Right renal pelvis (tissue), 4 donors: ENCODE results near the gene OPRM1. TPM values are rescaled to one million over a fixed set of nuclear protein-coding genes. Genes with fewer than 3 reads are reported as not detected.
"Not testable (repeated sequence)": the region's sequence is repeated elsewhere in the genome, so short reads cannot be mapped to it uniquely, and the experiment has no call there.

Experiments used
- DNase-seq, 4 donors: peaks; one replicate each; pipeline ENCODE4 v3.0.0-alpha.2; 2013; ENCODE audit warnings: low read depth in 4 of 4, low spot score in 3 of 4, missing footprints in 1 of 4
- polyA plus RNA-seq, 4 donors: library from polyadenylated mRNA; unstranded; fragments of 120-200 nt; gene quantifications; one replicate each; pipeline ENCODE4 v1.2.1, GENCODE V29; 2013; ENCODE audit not compliant: insufficient read length in 4 of 4

The OPRM1 gene
- polyA plus RNA-seq, result under 1 TPM in 1 of 4 donors, not detected in 3; 0.04 TPM

DNA sequence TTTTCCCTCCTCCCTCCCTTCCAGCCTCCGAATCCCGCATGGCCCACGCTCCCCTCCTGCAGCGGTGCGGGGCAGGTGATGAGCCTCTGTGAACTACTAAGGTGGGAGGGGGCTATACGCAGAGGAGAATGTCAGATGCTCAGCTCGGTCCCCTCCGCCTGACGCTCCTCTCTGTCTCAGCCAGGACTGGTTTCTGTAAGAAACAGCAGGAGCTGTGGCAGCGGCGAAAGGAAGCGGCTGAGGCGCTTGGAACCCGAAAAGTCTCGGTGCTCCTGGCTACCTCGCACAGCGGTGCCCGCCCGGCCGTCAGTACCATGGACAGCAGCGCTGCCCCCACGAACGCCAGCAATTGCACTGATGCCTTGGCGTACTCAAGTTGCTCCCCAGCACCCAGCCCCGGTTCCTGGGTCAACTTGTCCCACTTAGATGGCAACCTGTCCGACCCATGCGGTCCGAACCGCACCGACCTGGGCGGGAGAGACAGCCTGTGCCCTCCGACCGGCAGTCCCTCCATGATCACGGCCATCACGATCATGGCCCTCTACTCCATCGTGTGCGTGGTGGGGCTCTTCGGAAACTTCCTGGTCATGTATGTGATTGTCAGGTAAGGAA, at the start of gene OPRM1:
Gene OPRM1, plus strand, starts transcription at position 10 of the 612 bp plus-strand sequence. Its CDS starts 305 bp downstream, at position 315.
- peak; percentile 41 to 65 (median 53) for DNase-seq

DNA sequence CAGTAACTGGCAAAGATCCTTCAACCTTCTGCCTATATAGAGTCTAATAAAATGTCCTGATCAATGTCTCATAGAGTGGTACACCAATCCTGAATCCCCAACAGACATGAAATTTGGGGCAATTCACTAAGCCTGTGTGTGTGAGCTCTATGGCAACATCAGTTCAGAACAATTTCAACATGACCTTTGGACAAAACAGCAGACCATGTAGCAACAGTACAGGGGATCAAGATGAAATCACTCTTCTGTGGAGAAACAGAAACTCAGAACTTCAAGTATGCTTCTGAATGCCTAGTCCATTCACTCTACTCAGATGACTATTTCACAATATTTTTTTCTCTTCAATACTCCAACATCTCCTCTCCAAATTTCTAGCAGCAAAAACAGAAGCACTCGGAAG, 49.1 kb upstream of the OPRM1 start:
- DNase-seq, result no peak

DNA sequence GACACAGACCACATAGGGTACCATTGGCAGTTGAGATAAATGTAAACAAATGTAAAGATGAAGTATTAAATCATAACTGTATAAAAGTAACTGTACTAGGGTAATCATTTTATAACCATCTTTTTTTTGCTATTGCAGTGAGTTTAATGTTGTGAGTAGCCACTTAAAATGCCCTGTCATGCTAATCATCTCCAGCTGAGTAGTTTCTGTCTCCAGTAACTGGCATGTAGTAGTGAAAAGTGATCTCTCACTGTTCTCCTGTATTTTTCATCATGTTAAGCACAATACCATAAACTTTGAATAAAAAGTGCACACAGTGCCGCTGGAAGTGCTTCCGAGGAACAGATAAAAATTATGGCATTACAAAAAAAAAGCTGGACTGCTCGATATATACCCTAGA, 45.0 kb upstream of the OPRM1 start:
- DNase-seq, result no peak

DNA sequence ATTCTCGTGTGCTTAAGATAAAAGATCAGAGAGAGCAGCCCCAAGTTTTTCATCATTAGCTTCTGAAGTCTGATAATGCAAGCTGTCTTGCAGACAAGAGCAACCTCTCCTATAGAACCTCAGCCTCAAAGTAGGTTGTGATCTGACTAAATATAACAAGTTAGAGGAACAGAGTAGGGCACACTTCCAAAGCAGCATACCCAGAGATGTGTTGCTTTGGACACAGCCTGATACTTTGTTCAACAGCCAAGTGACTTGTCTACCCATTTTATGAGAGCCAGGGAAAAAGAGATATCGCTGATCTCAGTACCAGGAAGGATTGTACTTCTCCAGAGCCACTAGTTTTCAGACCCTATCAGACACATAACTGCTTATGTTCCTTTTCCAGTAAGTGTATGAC, 44.2 kb upstream of the OPRM1 start:
- DNase-seq, result no peak

DNA sequence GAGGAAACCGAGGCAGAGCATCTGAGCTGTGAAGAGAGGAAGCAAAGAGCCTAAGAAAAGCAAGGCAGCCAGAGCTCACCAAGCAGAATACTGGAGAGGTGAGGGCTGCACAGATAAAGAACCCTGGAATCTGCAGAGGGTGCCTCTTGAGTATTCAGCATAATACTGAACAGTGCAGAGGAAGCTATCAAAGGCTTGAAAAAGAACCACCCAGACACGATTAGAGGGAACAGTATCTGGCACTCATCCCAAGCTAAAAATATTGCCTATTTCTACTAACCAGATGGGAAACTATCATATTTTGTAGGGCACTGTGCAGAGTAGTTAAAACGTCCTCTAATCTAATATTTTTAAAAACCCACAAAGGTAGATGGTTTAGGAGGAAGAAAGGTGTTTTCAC, 41.8 kb upstream of the OPRM1 start:
- DNase-seq, result no peak

DNA sequence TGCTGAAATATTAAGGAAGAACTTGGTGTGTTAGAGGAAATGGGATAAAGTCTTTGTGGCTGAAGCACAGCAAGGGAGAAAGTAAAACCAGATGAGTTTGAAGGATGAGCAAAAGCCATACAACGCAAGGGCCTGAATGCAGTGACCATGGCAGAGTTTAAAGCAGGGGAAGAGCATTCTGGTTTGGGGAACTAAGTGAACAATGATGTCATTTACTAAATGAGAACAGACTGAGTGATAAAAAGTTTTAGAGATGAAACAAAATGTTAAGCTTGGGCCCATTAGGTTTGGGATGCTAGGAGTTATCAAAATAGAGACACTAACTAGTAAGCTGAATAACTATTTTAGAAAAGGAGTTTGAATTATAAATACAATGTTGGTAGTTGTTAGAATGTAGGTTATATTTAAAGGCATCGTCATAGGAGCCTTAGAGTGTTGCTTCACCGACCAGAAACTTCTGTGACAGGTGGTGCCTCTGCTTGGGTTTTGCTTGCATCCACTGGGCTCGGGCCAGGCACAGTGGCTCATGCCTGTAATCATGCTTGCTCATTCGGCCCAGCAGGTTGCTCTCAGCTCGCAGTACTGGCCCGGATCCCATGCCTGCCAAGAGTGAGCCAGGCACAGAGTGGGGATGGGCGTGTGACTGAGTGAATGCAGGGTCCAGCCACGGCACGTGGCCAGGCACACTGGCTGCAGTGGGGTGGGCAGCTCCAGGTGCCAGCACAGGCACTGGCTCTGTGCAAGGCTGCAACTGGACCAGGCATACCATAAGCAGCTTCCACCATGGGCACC, 37.4 kb upstream of the OPRM1 start:
- no peak for DNase-seq

DNA sequence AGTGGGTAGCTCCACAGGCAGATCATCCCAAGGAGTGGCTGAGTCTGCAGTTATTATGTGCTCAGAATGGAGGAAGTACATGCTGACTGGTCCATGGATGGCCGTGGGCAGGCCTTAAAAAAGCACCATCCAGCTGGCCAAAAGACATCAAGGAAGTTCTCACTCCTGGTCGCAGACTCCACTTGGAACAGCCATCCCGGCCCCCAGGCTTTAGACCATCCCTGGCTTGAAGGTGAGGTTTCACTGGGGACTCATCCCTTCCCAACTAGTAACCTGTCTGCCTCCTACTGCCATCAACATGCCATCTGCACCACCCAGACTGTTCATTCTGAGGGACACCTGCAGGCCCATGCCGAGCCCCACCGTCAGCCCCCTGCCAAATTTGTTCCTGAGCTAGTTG, 36.1 kb upstream of the OPRM1 start:
- no peak for DNase-seq

DNA sequence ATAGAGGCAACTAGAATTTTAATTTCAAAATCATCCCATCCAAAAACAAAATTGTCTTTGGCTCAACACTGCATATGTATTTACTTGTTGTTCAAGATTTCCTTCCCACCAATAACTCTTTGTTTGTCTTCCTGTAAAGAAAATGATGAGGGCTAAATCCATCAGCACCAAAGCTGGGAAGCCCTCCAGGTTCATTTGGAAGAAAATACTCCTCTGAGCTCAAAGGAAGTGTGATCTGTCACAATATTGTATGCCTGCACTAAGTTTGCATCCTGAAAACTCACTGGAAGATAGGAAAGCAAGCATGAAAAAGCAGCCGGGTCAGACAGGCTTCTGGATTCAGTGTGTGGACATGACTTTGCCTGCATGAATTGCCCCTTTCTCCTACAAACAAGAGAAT, 28.7 kb upstream of the OPRM1 start:
- no peak for DNase-seq

DNA sequence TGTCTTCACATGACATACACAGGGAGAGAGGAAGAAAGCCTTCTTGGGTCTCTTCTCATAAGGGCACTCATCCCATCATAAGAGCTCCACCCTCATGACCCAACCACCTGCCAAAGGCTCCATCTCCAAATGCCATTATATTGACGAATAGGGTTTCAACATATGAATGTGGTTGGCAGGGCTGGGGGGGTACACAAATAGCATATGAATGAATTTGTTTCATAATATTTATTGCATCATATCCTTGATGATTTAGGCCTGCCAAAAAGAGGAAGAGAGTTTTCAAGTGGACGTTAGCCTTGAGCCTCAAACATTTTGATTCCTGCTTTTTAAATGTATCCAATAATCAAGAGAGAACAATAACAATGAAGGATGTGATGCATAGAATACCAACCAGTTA, 26.2 kb upstream of the OPRM1 start:
- DNase-seq, result no peak

DNA sequence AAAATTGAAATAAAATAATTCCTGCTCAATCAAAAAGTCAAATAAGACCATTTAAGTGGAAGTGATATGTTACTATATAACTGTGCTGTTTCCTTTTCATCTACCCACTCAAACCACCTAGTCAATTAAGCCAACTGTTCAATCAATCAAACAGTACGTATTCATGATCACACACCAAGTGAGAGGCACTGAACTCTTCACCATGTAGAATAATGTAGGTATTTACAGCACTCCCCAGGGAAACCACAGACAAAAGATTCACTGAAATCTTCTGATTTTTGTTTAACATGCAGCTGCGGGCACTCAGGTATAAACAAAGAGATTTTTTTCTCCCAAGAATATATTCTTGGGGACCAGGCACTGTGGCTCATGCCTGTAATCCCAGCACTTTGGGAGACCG, 21.3 kb upstream of the OPRM1 start:
- DNase-seq, result no peak

DNA sequence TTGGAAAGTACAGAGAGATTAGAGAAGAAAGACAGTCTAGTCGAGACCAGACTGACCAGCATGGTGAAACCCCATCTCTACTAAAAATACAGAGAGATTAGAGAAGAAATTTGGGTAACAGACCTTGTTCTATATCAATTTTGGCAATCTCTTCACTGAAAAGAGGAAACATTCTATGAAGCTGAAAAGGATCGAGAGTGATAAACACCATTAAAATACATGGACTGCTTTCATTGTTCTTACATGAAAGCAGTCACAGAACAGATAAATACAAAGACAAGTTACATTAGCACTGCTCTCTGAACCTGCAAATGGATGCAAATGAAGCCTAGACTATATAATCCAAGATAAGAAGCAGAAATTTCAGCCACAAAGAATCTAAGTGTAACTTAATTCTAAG, 8.4 kb upstream of the OPRM1 start:
- DNase-seq, result no peak

DNA sequence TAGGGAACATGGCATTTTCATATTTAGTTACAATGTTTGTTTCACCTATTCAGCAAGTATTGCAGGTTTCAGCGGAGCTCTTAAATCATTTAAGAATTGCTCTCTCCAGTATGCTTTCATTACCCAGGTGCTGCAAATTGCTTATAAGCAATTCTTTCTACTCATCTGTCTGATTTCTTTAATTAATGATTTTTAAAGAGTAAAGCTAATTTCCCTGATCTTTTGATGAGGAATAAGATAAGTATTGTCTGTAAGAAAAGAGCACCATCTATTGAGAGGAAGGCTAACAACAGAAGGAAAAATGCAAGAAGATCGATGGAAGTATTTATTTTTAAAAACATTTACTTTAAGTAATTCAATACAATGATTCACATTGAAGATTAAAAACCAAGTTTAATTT, 2.0 kb downstream of the OPRM1 start:
- DNase-seq, result no peak

DNA sequence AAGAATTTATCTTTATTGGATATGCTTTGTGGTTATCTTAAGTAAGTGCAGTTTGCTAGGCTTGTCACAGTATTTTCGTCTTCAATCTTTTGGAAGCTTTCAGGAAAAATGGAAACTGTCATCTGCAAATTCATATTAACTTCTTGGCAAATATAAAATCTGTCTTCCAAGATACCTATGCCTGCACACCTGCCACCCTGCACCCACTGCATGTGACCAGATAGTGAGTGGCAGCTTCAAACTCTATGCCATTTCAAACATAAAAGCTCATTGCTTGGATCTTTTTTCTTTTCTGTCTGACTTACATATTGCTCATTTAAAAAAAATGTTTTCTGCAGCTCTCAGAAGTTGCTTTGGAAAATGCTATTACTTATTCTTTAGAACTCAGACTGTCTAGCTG, 14.1 kb downstream of the OPRM1 start:
- DNase-seq, result no peak

DNA sequence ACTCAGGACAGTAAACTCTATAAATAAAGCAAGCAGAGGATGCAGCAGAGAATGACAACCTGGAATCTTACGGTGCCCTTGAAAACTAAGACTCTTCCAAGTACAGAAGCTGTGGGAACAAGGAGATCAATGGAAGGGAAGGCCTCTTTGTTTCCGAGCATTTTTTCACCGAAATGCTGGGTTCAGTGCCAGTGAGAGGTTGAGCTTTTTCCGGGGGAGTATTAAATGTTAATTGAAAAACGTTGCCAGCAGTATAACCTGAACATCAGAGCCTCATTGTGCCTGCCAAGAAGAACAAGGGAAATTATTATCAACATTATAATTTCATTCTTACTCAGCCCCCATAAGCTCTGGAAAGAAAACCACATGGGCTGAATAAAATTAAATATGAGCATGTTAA, 17.5 kb downstream of the OPRM1 start:
- DNase-seq, result no peak

DNA sequence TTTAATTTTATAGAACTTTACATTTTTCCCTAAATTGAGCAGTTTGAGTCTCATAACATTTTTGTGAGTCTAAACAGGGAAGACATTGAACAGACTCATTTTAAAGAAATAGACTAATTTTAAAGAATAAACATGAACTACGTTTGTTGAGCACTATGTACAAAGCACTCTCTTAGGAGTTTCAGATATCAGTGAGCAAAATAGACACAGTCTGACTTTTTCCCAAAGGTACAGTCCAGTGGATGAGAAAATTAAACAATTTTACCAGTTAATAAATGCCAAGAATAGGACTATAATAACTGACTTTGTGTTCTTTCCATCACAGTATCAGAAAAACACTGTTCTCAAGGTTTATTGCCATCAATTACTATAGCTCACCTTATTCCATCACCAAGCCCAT, 18.1 kb downstream of the OPRM1 start:
- no peak for DNase-seq

DNA sequence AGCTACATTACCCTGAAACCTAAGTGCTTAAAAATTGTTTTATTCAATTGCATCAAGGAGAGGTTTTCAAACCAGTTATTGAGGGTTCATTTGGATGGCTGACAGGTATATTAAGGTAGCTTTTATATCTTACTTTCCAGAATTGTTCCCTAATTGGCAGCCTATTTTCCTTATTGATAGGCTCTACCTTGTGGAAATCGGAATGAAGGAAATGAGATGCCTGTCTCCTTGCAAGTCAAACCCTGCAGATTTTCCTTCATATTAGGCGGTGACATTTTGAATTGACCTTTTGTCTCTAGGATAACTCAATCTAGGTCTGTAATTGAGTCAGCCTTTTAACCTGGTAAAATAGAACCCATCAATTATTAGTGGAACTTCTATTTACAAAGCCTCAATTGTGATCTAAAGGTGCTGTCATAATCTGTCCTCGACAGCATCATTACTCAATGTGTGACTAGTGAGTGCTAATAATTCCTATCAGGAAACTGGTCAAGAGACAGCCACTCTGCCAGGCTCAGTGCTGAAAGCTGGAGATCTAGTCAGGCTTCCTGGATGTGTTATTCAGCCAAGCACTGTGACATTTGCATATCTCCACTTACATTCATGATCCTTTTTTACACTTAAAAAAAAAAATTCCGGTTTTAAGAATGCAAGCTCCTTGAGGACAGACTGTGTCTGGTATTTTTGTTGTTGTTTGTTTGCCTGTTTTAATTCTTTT, 20.1 kb downstream of the OPRM1 start:
- DNase-seq, result no peak

DNA sequence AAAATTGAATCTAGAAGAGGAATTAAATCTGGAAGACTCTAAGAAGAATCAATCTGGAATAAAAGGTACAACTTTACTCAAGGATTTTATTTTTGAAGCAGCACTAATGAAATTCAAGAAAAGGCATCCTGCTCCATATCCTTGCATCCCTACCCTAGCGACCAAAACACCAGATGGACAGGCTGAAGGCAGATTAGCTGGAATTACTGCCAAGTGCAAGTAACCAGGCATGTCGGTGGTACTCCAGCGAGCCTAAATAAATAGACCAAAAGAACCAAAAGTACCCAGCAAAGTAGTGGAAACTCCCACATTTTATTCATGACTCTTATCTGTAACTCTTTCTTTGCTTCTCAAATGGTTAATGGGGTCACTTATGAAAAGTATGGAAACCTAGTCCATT, 21.0 kb downstream of the OPRM1 start:
- DNase-seq, result no peak

DNA sequence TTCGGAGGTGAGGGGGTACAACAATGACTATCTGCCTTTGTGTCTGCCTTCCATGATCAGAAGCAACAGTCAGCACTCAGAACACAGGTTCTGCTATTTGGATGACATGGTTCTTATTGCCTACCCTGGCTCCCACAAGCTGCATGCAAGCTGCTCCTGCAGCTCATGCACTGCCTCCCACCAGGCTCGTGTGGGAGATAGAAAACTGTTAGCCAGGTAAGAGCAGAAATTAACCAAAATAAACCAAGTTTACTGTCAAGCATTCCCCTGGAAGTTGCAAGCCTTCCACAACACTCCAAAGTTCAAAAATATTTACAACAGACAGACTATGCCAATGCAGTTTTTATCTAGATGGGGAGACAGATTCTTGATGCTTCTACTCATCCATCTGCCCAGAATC, 31.0 kb downstream of the OPRM1 start:
- DNase-seq, result no peak

DNA sequence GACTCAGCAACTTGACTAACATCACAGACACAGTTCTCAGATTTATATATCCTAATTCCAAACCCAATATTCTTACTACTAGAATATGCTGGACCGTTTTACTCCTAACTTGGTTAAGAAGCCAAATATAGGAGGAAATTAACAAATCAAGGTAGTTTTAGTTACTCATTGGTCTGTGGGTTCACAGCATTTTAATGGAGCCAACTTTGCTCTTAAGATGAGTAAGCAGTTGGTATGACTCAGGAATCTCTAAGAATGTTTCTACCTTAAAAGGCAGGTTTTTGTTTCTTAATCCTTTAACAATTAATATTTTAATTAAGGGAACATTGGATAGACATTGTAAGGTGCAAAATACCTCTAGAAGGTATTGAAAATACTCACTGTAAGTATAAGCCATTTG, 31.6 kb downstream of the OPRM1 start:
- DNase-seq, result no peak

DNA sequence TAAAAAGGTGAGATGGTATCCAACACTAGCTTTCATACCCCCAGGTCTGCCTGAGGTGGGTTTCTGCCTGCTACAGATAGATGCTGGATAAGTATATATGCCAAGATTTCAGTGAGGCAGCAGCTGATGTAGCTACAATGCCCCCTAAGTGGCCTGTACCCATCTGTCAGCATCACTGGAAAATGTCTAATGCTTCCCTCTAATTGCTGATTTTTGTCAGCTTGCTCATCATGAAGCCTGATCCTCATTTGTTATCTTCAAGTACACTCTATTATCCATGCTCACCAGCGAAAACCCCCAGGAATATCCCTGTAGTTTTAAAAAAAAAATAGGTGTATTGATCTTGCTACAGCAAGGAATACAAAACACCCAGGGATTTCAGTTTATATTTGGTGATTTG, 32.2 kb downstream of the OPRM1 start:
- no peak for DNase-seq

DNA sequence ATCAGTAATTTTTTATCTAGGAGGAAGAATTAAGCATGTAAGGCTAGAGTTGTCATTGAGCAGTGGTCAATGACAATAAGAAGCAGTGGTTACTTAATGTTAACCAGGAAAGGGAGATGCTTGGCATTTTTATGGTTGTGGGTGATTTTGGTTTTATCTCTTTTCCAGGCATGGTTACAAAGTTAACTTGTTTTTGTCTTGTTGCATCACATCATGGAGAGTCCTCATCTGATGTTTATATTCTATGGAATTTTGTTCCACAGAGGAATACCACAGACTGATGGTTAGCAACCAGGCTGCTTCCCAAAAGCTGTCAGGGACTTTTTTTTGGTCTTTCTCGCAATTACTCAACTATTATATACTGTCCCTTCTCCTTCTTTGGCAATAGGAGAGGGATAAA, 32.7 kb downstream of the OPRM1 start:
- DNase-seq, result no peak

DNA sequence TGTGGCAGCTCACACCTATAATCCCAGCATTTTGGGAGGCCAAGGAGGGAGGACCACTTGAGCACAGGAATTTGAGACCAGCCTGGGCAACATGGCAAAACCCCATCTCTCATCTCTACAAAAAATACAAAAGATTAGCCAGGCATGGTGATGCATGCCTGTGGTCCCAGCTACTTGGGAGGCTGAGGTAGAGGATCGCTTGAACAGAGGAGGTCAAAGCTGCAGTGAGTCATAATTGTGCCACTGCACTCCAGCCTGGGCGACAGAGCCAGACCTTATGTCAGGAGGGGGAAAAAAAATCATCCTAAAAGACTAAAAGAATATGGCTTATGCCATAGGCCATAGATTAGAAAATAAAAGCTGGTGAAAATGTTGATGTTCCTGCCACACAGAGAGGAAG, 39.6 kb downstream of the OPRM1 start:
- DNase-seq, result not testable (repeated sequence)
